Breast epithelium (tissue), 4 donors: Measurements from ENCODE around the gene PDE12. TPM values are rescaled to one million over a fixed set of nuclear protein-coding genes. Genes with fewer than 3 reads are reported as not detected.

Experiments
- DNase-seq, 2 donors: peaks; one replicate each; pipeline ENCODE4 v3.0.0-alpha.2; 2019; ENCODE audit warnings: low spot score in 2 of 2
- H3K27ac ChIP-seq, 2 donors: fragments of 200-600 bp; sonication (generic) in 1 of 2; one replicate each; pipeline ENCODE4 v1.5.1; 2016 to 2019; ENCODE audit warnings: mild to moderate bottlenecking in 1 of 2
- H3K27me3 ChIP-seq, 2 donors: fragments of 200-600 bp; sonication (generic) in 1 of 2; one replicate each; pipeline versions ENCODE4 v1.5.1 to v1.6.0; 2017 to 2019; ENCODE audit warnings: control low read depth in 1 of 2, mild to moderate bottlenecking in 1 of 2
- H3K36me3 ChIP-seq: fragments of 200-600 bp; one replicate; pipeline ENCODE4 v1.5.1; 2019
- H3K4me1 ChIP-seq, 2 donors: fragments of 200-600 bp; sonication (generic); one replicate each; pipeline ENCODE4 v1.5.1; 2016 to 2019; ENCODE audit warnings: control low read depth in 1 of 2
- H3K4me3 ChIP-seq, 3 donors: fragments of 200-600 bp; sonication (generic); 1 replicate in 2 of 3; 2 replicates in 1 of 3; pipeline ENCODE4 v1.5.1; 2016 to 2019; ENCODE audit warnings: mild to moderate bottlenecking in 3 of 3, moderate library complexity in 2 of 3
- H3K9me3 ChIP-seq, 2 donors: fragments of 200-600 bp; sonication (generic) in 1 of 2; one replicate each; pipeline ENCODE4 v1.5.1; 2016 to 2019; ENCODE audit warnings: control low read depth in 1 of 2
- POLR2A ChIP-seq: fragments of 450-650 bp; IDR thresholded peaks from one replicate; pipeline ENCODE4 v1.6.1; 2016; ENCODE audit warnings: antibody characterized with exemption, mild to moderate bottlenecking, moderate library complexity
- POLR2AphosphoS5 ChIP-seq, 3 donors: sonication (generic); formaldehyde crosslinking; IDR thresholded peaks; one replicate each; pipeline ENCODE4 v1.6.1; 2017; ENCODE audit warnings: antibody characterized with exemption in 3 of 3
- intact Hi-C: fragments of 100-400 bp; cut with DNase I; formaldehyde crosslinking; loops from one replicate; pipeline ENCODE4 v1.15.1; 2023; ENCODE audit warnings: low total_unique reads
- total RNA-seq, 3 donors: library from RNA; depleted of rRNA; stranded (reverse); fragments of >200 nt; gene quantifications; one replicate each; pipeline ENCODE4 v1.1.0, GENCODE V29; 2016
- TF ChIP-seq, protein P1 (sequence below), 3 donors: fragments of 450-650 bp; IDR thresholded peaks; one replicate each; pipeline ENCODE4 v1.5.1; 2016 to 2017; ENCODE audit warnings: antibody characterized with exemption in 3 of 3, mild to moderate bottlenecking in 3 of 3, moderate library complexity in 3 of 3

The PDE12 gene
- total RNA-seq, 3 donors from 2014 or later, result 17.4 to 26.8 (median 18.4) TPM

- H3K9me3 ChIP-seq, result no peaks in the 10 kb centered on the region
- intact Hi-C loops, result no loop called here
- H3K27ac ChIP-seq, result no peak overlapping the region
- H3K4me3 ChIP-seq, result no peak overlapping the region
- TF ChIP-seq POLR2A (no peak), POLR2AphosphoS5 (IDR thresholded peaks at IDR 0.05) (no peak)
- TF ChIP-seq, protein P1, sequence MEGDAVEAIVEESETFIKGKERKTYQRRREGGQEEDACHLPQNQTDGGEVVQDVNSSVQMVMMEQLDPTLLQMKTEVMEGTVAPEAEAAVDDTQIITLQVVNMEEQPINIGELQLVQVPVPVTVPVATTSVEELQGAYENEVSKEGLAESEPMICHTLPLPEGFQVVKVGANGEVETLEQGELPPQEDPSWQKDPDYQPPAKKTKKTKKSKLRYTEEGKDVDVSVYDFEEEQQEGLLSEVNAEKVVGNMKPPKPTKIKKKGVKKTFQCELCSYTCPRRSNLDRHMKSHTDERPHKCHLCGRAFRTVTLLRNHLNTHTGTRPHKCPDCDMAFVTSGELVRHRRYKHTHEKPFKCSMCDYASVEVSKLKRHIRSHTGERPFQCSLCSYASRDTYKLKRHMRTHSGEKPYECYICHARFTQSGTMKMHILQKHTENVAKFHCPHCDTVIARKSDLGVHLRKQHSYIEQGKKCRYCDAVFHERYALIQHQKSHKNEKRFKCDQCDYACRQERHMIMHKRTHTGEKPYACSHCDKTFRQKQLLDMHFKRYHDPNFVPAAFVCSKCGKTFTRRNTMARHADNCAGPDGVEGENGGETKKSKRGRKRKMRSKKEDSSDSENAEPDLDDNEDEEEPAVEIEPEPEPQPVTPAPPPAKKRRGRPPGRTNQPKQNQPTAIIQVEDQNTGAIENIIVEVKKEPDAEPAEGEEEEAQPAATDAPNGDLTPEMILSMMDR (IDR thresholded peaks at IDR 0.05), result no peak
- no peaks in the 10 kb centered on the region for H3K4me1 ChIP-seq
- peaks cover 4% of the 10 kb centered on the region for H3K36me3 ChIP-seq
- no peaks in the 10 kb centered on the region for H3K27me3 ChIP-seq
- DNase-seq, result no peak
Observed at GRCh38 chr3:57572096-57572495, 16.0 kb downstream of the PDE12 start.

- Histone ChIP-seq H3K27ac (no peak overlapping the region), H3K4me3 (no peak overlapping the region), H3K27me3 (no peaks in the 10 kb centered on the region), H3K4me1 (no peaks in the 10 kb centered on the region), H3K36me3 (peaks cover 4% of the 10 kb centered on the region), H3K9me3 (no peaks in the 10 kb centered on the region)
- TF ChIP-seq POLR2AphosphoS5 (IDR thresholded peaks at IDR 0.05) (no peak), POLR2A (no peak)
- TF ChIP-seq, protein P1 (IDR thresholded peaks at IDR 0.05), result no peak
- intact Hi-C loops, result no loop called here
- no peak for DNase-seq
Observed at GRCh38 chr3:57575966-57576626, 20.0 kb downstream of the PDE12 start.

DNA sequence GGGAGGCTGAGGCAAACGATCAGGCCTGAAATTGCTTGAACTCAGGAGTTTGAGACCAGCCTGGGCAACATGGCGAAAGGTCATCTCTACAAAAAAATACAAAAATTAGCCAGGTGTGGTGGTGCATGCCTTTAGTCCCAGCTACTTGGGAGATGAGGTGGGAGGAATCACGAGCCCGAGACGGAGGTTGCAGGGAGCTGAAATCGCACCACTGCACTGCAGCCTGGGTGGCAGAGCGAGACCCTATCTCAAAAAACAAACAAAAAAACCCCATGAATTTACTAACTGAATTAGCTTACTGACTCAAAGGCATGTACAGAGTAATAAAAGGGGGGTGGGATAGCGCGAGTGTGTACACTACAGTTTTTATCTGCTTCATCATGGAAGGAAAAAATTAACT lies 21.7 kb downstream of the PDE12 start:
- intact Hi-C loops, result no loop called here
- H3K27ac ChIP-seq, result no peak overlapping the region

DNA sequence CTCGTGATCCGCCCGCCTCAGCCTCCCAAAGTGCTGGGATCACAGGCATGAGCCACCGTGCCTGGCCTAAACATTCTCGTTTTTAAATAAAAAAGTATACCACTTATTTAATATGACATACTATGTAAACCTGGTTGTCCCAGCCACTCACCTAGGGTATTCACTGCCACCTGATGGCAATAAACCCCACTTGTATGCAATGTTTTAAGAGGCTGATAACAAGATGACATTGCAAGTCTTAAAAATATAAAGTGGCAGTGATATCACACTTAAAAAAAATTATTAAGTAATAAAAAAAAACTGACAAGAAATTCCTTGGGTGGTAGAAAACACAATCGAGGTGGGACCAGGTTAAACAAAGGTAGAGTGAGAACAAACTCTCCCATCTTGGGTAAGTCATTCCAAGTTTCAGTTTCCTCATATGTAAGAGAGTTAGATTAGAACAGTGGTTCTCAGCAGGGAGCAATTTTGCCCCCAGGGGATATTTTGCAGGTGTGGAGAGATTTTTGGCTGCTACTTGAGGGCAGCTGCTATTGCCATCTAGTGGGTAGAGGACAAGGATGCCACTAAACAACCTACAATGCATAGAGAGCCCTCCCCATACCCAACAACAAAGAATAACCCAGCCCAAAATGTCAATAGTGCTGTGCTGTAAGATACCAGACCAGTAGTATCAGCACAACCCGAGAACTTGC lies 26.5 kb downstream of the PDE12 start:
- H3K4me3 ChIP-seq, result no peak overlapping the region
- H3K27ac ChIP-seq, result peak overlapping the region in 1 of 2 donors; percentile 44
- intact Hi-C loops, result no loop called here
- H3K4me1 ChIP-seq, result peaks cover 0 to 4% of the 10 kb centered on the region in 2 donors
- no peaks in the 10 kb centered on the region for H3K36me3 ChIP-seq
- DNase-seq, result peak in 1 of 2 donors; percentile 69
- no peaks in the 10 kb centered on the region for H3K27me3 ChIP-seq
- no peaks in the 10 kb centered on the region for H3K9me3 ChIP-seq
- no peak for TF ChIP-seq POLR2AphosphoS5 (IDR thresholded peaks at IDR 0.05)
- TF ChIP-seq, protein P1 (IDR thresholded peaks at IDR 0.05), result peak in 1 of 3 donors; percentile 34

More for the DNA sequence above, 21.7 kb downstream of the PDE12 start:
- Histone ChIP-seq H3K9me3 (no peaks in the 10 kb centered on the region), H3K4me3 (no peak overlapping the region), H3K4me1 (no peaks in the 10 kb centered on the region), H3K27me3 (no peaks in the 10 kb centered on the region), H3K36me3 (no peaks in the 10 kb centered on the region)
- DNase-seq, result no peak
- TF ChIP-seq, protein P1 (IDR thresholded peaks at IDR 0.05), result no peak
- no peak for TF ChIP-seq POLR2A
- TF ChIP-seq POLR2AphosphoS5 (IDR thresholded peaks at IDR 0.05), result no peak

GRCh38 chr3:57583544-57583943 lies 27.5 kb downstream of the PDE12 start:
- Histone ChIP-seq H3K27me3 (no peaks in the 10 kb centered on the region), H3K36me3 (no peaks in the 10 kb centered on the region), H3K27ac (no peak overlapping the region), H3K4me1 (peaks cover 0 to 4% of the 10 kb centered on the region in 2 donors), H3K4me3 (no peak overlapping the region), H3K9me3 (no peaks in the 10 kb centered on the region)
- intact Hi-C loops, result no loop called here
- TF ChIP-seq POLR2A, result no peak
- no peak for TF ChIP-seq POLR2AphosphoS5 (IDR thresholded peaks at IDR 0.05)
- TF ChIP-seq, protein P1 (IDR thresholded peaks at IDR 0.05), result no peak
- DNase-seq, result no peak
